ENCODE results near the gene INTS13.

- no peak for TF ChIP-seq TBL1XR1 (IDR thresholded peaks at IDR 0.05; ENCODE audit: borderline replicate concordance, low read length, partially characterized antibody)
- no peak for TF ChIP-seq POLR2AphosphoS2 (IDR thresholded peaks at IDR 0.05; ENCODE audit: low read depth, low read length)
- TF ChIP-seq BCLAF1 (IDR thresholded peaks at IDR 0.05), result no peak
- no peak for TF ChIP-seq ZNF605 (CRISPR knock-in tag; IDR thresholded peaks at IDR 0.05)
- TF ChIP-seq HMGXB4 (CRISPR knock-in tag; IDR thresholded peaks at IDR 0.05; ENCODE audit: borderline replicate concordance in 1 of 2, low read depth in 1 of 2), result peak in 1 of 2 experiments; percentile 24; a peak in 2 of 4 replicates
- no peak for TF ChIP-seq CENPT (CRISPR knock-in tag; IDR thresholded peaks at IDR 0.05; ENCODE audit: low read depth)
- TF ChIP-seq CC2D1A (CRISPR knock-in tag; IDR thresholded peaks at IDR 0.05), result 0 out of 2 replicates have a peak, but pooled peaks have one; percentile 25
- no peak for TF ChIP-seq FOXK1 (CRISPR knock-in tag; IDR thresholded peaks at IDR 0.05; ENCODE audit: borderline replicate concordance, low read depth)
- no peak for TF ChIP-seq REL (CRISPR knock-in tag; conservative IDR thresholded peaks at IDR 0.05)
- TF ChIP-seq RXRA (CRISPR knock-in tag; IDR thresholded peaks at IDR 0.05), result no peak
These were observed 901 bp upstream of the INTS13 start for GRCh38 chr12:26938701-26939062.

All from HepG2 (cell line).